ENCODE data around the gene C10orf88.

C10orf88 gene, protein sequence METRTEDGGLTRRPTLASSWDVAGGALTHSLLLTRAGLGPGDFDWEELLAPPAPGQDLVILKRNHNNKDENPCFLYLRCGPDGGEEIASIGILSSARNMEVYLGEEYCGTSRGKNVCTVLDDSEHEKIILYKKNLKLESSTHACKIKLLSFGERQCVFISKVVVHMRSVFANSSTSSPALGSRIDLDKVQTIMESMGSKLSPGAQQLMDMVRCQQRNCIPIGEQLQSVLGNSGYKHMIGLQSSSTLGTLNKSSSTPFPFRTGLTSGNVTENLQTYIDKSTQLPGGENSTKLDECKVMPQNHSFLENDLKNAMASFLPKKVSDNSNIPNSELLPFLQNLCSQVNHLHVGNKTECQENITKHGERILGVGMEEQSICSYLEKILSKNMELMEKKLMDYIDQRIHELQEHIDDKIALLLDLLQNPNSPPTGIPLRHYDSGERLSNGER

DNA sequence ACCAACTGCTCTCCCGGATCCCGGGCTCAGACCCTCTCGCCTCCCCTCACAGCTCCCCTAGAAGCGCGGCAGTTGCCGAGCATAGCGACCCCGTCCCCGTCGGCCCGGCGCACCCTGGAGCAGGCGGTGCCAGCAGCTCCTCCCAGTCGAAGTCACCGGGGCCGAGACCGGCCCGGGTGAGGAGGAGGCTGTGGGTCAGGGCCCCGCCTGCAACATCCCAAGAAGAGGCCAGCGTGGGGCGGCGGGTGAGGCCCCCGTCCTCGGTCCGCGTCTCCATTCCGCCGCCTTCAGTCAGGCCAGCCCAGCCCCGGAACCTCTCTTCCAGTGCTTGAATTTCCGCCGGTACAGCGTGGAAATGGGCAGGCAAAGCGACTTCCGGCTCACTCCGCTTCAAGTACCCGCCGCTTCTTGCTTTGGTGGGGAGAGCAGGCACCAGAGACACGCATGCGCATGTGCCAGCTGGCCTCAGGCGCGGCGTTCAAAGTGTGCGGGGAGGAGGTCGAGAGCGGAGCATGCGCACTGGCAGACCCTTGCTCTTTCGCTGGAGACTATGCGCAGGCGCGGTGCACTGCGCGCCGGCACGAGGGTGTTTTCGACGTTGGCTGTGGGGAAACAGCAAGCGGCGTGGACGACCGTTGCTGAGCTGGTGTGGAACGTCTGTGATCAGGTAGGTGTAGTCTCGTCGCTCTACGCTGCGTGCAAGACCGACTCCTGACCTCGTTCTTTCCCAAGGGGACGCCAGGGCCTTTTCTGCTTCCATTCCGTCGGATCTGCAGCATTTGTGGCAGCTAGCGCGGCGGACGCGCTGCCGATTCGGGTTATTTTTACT, at the start of gene C10orf88:
Gene C10orf88 (minus strand): TSS at position 326 of the 829 bp plus-strand sequence. CDS start 49 bp downstream, at position 277.
- Mint-ChIP-seq H3K4me3 (peak within 1 kb of the TSS; percentile 88 to 97 (median 93)), H3K36me3 (ENCODE audit: low read depth) (peaks cover 13% of the 10 kb centered on the region), H3K4me1 (peaks cover 22% of the 10 kb centered on the region), H3K27me3 (ENCODE audit: low read depth) (peaks cover 17% of the 10 kb centered on the region), H3K27ac (peak within 1 kb of the TSS; percentile 41 to 89 (median 82)), H3K9me3 (peaks cover 10% of the 10 kb centered on the region)
- TF ChIP-seq, protein P1, sequence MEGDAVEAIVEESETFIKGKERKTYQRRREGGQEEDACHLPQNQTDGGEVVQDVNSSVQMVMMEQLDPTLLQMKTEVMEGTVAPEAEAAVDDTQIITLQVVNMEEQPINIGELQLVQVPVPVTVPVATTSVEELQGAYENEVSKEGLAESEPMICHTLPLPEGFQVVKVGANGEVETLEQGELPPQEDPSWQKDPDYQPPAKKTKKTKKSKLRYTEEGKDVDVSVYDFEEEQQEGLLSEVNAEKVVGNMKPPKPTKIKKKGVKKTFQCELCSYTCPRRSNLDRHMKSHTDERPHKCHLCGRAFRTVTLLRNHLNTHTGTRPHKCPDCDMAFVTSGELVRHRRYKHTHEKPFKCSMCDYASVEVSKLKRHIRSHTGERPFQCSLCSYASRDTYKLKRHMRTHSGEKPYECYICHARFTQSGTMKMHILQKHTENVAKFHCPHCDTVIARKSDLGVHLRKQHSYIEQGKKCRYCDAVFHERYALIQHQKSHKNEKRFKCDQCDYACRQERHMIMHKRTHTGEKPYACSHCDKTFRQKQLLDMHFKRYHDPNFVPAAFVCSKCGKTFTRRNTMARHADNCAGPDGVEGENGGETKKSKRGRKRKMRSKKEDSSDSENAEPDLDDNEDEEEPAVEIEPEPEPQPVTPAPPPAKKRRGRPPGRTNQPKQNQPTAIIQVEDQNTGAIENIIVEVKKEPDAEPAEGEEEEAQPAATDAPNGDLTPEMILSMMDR (IDR thresholded peaks at IDR 0.05; ENCODE audit: unreplicated experiment in 3 of 3) = no peak

DNA sequence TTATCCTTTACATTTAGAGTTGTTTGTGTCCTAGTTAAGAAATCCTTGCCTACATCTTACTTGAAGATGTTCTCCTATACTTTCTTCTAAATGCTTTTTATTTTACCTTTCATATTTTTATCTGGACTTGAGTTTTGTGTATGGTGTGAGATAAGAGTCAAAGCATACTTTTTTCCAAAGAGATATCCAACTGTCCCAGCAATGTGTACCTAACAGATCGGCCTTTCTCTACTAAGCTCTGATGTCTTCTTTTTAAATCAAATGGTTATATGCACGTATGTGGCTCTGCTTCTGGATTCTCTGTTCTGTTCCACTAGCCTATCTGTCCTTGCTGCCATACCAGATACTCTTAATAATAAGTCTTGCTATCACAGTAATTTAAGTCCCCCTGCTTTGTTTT, 47.3 kb upstream of the C10orf88 start:
- Mint-ChIP-seq H3K27me3 (ENCODE audit: low read depth) (no peaks in the 10 kb centered on the region), H3K4me3 (no peak overlapping the region), H3K36me3 (ENCODE audit: low read depth) (peaks cover 17% of the 10 kb centered on the region)

DNA sequence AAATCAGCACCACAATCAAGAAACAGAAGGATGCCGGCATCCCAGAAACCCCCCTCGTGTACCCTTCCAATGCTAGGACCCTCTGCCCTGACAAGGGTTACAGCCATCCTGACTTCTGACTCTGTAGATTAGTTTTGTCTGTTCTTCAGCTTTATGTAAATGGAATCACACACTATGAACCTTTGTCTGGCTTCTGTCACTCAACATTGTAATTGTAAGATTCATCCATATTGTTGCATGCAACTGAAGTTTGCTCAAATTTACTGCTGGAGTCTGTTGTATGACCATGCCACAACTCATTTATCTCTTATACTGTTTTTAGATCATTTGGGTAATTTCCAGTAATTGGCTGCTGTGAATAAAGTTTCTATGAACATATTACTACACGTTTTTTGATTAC, 46.1 kb upstream of the C10orf88 start:
- H3K9me3 Mint-ChIP-seq = no peaks in the 10 kb centered on the region
- H3K4me3 Mint-ChIP-seq = no peak overlapping the region
- no peak overlapping the region for H3K27ac Mint-ChIP-seq
- no peaks in the 10 kb centered on the region for H3K27me3 Mint-ChIP-seq (ENCODE audit: low read depth)
- no peaks in the 10 kb centered on the region for H3K4me1 Mint-ChIP-seq
- peaks cover 26% of the 10 kb centered on the region for H3K36me3 Mint-ChIP-seq (ENCODE audit: low read depth)
- TF ChIP-seq, protein P1 (IDR thresholded peaks at IDR 0.05; ENCODE audit: unreplicated experiment in 3 of 3) = no peak

More for the DNA sequence above, 47.3 kb upstream of the C10orf88 start:
- TF ChIP-seq, protein P1 (IDR thresholded peaks at IDR 0.05; ENCODE audit: unreplicated experiment in 3 of 3) = no peak
- H3K4me1 Mint-ChIP-seq = peaks cover 4% of the 10 kb centered on the region
- H3K27ac Mint-ChIP-seq = no peak overlapping the region
- H3K9me3 Mint-ChIP-seq = no peaks in the 10 kb centered on the region

DNA sequence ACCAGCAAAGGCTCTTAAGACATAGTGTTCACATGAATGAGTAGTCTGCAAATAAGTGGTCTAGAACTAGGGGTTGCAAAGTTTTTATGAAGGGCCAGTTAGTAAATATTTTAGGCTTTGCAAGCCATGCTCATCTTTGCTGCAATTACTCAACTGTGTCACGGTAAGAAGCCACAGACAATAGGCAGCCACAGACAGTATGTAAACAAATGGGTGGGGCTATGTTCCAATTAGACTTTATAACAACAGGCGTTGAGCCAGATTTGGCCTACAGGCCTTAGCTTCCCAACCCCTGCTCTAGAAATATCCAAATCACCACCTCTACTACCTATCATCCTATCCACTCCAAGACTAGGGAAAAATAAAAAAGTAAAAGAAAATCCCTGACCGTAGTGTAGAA, 45.3 kb upstream of the C10orf88 start:
- Mint-ChIP-seq H3K27me3 (ENCODE audit: low read depth) (no peaks in the 10 kb centered on the region), H3K36me3 (ENCODE audit: low read depth) (peaks cover 30% of the 10 kb centered on the region), H3K4me1 (no peaks in the 10 kb centered on the region), H3K9me3 (no peaks in the 10 kb centered on the region), H3K4me3 (no peak overlapping the region), H3K27ac (no peak overlapping the region)
- TF ChIP-seq, protein P1 (IDR thresholded peaks at IDR 0.05; ENCODE audit: unreplicated experiment in 3 of 3) = no peak

DNA sequence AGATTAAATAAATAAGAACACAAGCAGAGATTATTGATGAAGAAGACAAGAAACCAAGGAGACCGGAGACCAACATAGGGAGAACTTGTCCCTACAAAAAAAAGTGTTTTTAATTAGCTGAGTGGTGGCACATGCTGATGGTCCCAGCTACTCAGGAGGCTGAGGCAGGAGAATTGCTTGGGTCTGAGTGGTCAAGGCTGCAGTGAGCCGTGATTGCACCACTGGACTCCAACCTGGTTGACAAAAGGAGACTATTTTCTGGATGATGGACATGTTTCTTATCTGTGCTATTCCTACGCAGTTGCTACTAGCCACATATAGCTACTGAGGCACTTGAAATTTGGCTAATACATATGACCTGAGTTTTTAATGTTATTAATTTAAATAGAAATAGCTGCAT, 44.9 kb upstream of the C10orf88 start:
- Mint-ChIP-seq H3K4me1 (no peaks in the 10 kb centered on the region), H3K27me3 (ENCODE audit: low read depth) (no peaks in the 10 kb centered on the region), H3K27ac (no peak overlapping the region), H3K4me3 (no peak overlapping the region), H3K9me3 (no peaks in the 10 kb centered on the region), H3K36me3 (ENCODE audit: low read depth) (peaks cover 34% of the 10 kb centered on the region)
- TF ChIP-seq, protein P1 (IDR thresholded peaks at IDR 0.05; ENCODE audit: unreplicated experiment in 3 of 3) = no peak

Data from nephron (organoid).